ENCODE data around the gene PARD3.

GRCh38 chr10:34698248-34698831 lies 116.8 kb downstream of the PARD3 start:
- TF ChIP-seq POLR2A (IDR thresholded peaks at IDR 0.05; ENCODE audit: low read depth, low read length) (no peak), CTCF (IDR thresholded peaks at IDR 0.05; ENCODE audit: extremely low read depth in 1 of 2, insufficient read depth in 1 of 2, low read depth in 1 of 2, low read length in 2 of 2) (no peak), EZH2 (IDR thresholded peaks at IDR 0.05; ENCODE audit: borderline replicate concordance, low read depth, low read length, severe bottlenecking) (no peak), JUN (IDR thresholded peaks at IDR 0.05; ENCODE audit: borderline replicate concordance, insufficient read depth, insufficient read length, low read depth) (no peak)
- TF ChIP-seq, protein P1, sequence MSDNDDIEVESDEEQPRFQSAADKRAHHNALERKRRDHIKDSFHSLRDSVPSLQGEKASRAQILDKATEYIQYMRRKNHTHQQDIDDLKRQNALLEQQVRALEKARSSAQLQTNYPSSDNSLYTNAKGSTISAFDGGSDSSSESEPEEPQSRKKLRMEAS (IDR thresholded peaks at IDR 0.05; ENCODE audit: insufficient read depth, insufficient read length): no peak
